Tibial nerve (tissue), 4 donors: Measurements from ENCODE around the gene THSD4. TPM values are rescaled to one million over a fixed set of nuclear protein-coding genes. Genes with fewer than 3 reads are reported as not detected.
A peak's percentile ranks its signal among the peaks of the same experiment; 100 is the strongest.

Experiments
- DNase-seq, 2 donors: peaks; one replicate each; pipeline ENCODE4 v3.0.0-alpha.2; 2019; ENCODE audit warnings: low spot score in 2 of 2
- H3K27ac ChIP-seq, 4 donors: fragments of 200-600 bp; sonication (generic) in 3 of 4; one replicate each; pipeline ENCODE4 v1.5.1; 2017 to 2019; ENCODE audit warnings: mild to moderate bottlenecking in 1 of 4
- H3K27me3 ChIP-seq, 2 donors: fragments of 200-600 bp; sonication (generic) in 1 of 2; one replicate each; pipeline versions ENCODE4 v1.5.1 to v1.6.0; 2017 to 2019
- H3K36me3 ChIP-seq, 3 donors: fragments of 200-600 bp; sonication (generic); one replicate each; pipeline ENCODE4 v1.5.1; 2018 to 2019
- H3K4me1 ChIP-seq, 4 donors: fragments of 200-600 bp; sonication (generic) in 3 of 4; one replicate each; pipeline ENCODE4 v1.5.1; 2017 to 2019
- H3K4me3 ChIP-seq, 4 donors: fragments of 200-600 bp; sonication (generic) in 3 of 4; one replicate each; pipeline ENCODE4 v1.5.1; 2017 to 2019; ENCODE audit warnings: mild to moderate bottlenecking in 1 of 4, moderate library complexity in 1 of 4
- H3K9me3 ChIP-seq, 4 donors: fragments of 200-600 bp; sonication (generic) in 3 of 4; one replicate each; pipeline ENCODE4 v1.5.1; 2017 to 2019
- CTCF ChIP-seq, 5 experiments: fragments of 200-600 bp in 3 of 5; fragments of 450-650 bp in 2 of 5; sonication (generic) in 3 of 5; IDR thresholded peaks; one replicate each; pipeline ENCODE4 v1.5.1; 2016 to 2019; ENCODE audit warnings: antibody characterized with exemption in 5 of 5, mild to moderate bottlenecking in 3 of 5, moderate library complexity in 2 of 5
- EP300 ChIP-seq, 2 donors: sonication (generic); formaldehyde crosslinking; IDR thresholded peaks; one replicate each; pipeline ENCODE4 v1.6.1; 2017; ENCODE audit warnings: antibody characterized with exemption in 2 of 2, mild to moderate bottlenecking in 1 of 2
- POLR2A ChIP-seq, 2 donors: fragments of 450-650 bp; IDR thresholded peaks; one replicate each; pipeline ENCODE4 v1.6.1; 2017; ENCODE audit warnings: antibody characterized with exemption in 2 of 2, mild to moderate bottlenecking in 2 of 2, moderate library complexity in 2 of 2
- WGBS, 2 donors: methylation state at CpG; one replicate each; pipeline ENCODE4 v1.1.5; 2018; 5-methylcytosine and 5-hydroxymethylcytosine counted together
- total RNA-seq, 4 donors: library from RNA; depleted of rRNA; stranded (reverse); fragments of >200 nt; gene quantifications; one replicate each; pipeline ENCODE4 v1.1.0, GENCODE V29; 2016

THSD4 gene
- total RNA-seq, 4 donors from 2014 or later = 9.6 to 25.1 (median 21.2) TPM

- Histone ChIP-seq H3K9me3 (no peaks in the 10 kb centered on the region), H3K4me1 (no peaks in the 10 kb centered on the region), H3K27ac (no peak overlapping the region), H3K4me3 (no peak overlapping the region), H3K36me3 (no peaks in the 10 kb centered on the region), H3K27me3 (no peaks in the 10 kb centered on the region)
- no peak for TF ChIP-seq CTCF (IDR thresholded peaks at IDR 0.05)
- TF ChIP-seq POLR2A (IDR thresholded peaks at IDR 0.05) = no peak
- TF ChIP-seq EP300 (IDR thresholded peaks at IDR 0.05) = no peak
- 77 to 94% methylated on average over 3 of the region's 3 CpGs for WGBS, 2 donors
- no peak for DNase-seq
Measured at GRCh38 chr15:71567173-71567572, 451.9 kb downstream of the THSD4 start.

- TF ChIP-seq POLR2A (IDR thresholded peaks at IDR 0.05) (no peak), CTCF (IDR thresholded peaks at IDR 0.05) (no peak)
- no peaks in the 10 kb centered on the region for H3K9me3 ChIP-seq
- H3K27me3 ChIP-seq = no peaks in the 10 kb centered on the region
- H3K4me1 ChIP-seq = peaks cover 0 to 5% (median 0%) of the 10 kb centered on the region in 4 donors
- WGBS, 2 donors = 67% methylated on average over 1 of the region's 1 CpG
- no peak overlapping the region for H3K4me3 ChIP-seq
- no peak for DNase-seq
- no peaks in the 10 kb centered on the region for H3K36me3 ChIP-seq
- no peak overlapping the region for H3K27ac ChIP-seq
Measured at GRCh38 chr15:71568227-71568626, 453.0 kb downstream of the THSD4 start.

GRCh38 chr15:71570736-71571135 is 455.5 kb downstream of the THSD4 start:
- WGBS, 2 donors = 68 to 77% methylated on average over 7 of the region's 7 CpGs
- peaks cover 0 to 5% (median 0%) of the 10 kb centered on the region in 4 donors for H3K4me1 ChIP-seq
- no peak for TF ChIP-seq CTCF (IDR thresholded peaks at IDR 0.05)
- no peak for TF ChIP-seq EP300 (IDR thresholded peaks at IDR 0.05)
- TF ChIP-seq POLR2A (IDR thresholded peaks at IDR 0.05) = no peak
- DNase-seq = no peak
- H3K27me3 ChIP-seq = no peaks in the 10 kb centered on the region
- no peaks in the 10 kb centered on the region for H3K9me3 ChIP-seq
- no peak overlapping the region for H3K4me3 ChIP-seq
- no peak overlapping the region for H3K27ac ChIP-seq
- no peaks in the 10 kb centered on the region for H3K36me3 ChIP-seq

- no peak for DNase-seq
- 77 to 97% methylated on average over 1 of the region's 1 CpG for WGBS, 2 donors
- no peak for TF ChIP-seq POLR2A (IDR thresholded peaks at IDR 0.05)
- Histone ChIP-seq H3K36me3 (no peaks in the 10 kb centered on the region), H3K9me3 (no peaks in the 10 kb centered on the region), H3K27me3 (no peaks in the 10 kb centered on the region), H3K4me3 (no peak overlapping the region), H3K4me1 (peaks cover 0 to 5% (median 0%) of the 10 kb centered on the region in 4 donors), H3K27ac (no peak overlapping the region)
Measured at GRCh38 chr15:71571641-71572040, 456.4 kb downstream of the THSD4 start.

- peaks cover 0 to 5% (median 0%) of the 10 kb centered on the region in 4 donors for H3K4me1 ChIP-seq
- 65 to 68% methylated on average over 5 of the region's 5 CpGs for WGBS, 2 donors
- no peak for DNase-seq
- no peaks in the 10 kb centered on the region for H3K36me3 ChIP-seq
- H3K4me3 ChIP-seq = no peak overlapping the region
- TF ChIP-seq CTCF (IDR thresholded peaks at IDR 0.05) = no peak
- no peak for TF ChIP-seq POLR2A (IDR thresholded peaks at IDR 0.05)
- no peak for TF ChIP-seq EP300 (IDR thresholded peaks at IDR 0.05)
- H3K27ac ChIP-seq = peak overlapping the region in 1 of 4 donors; percentile 9
- H3K27me3 ChIP-seq = no peaks in the 10 kb centered on the region
- H3K9me3 ChIP-seq = no peaks in the 10 kb centered on the region
Measured at GRCh38 chr15:71572452-71573053, 457.3 kb downstream of the THSD4 start.
